GM18511 (cell line): Measurements from ENCODE around the gene CASKIN2.

Experiments
- ATAC-seq: cut with Tn5 transposase; IDR thresholded peaks from one replicate; pipeline ENCODE4 v1.9.1; 2021; ENCODE audit warnings: mild to moderate bottlenecking, moderate library complexity; ENCODE audit not compliant: unreplicated experiment

Gene CASKIN2

GRCh38 chr17:75515496-75516254 lies at the start of gene CASKIN2:
CASKIN2 (minus strand) TSS chr17:75515537; CDS start chr17:75513804, 1,733 bp downstream.
- peak; percentile 48 for ATAC-seq

GRCh38 chr17:75565066-75565465 lies 49.7 kb upstream of the CASKIN2 start:
- ATAC-seq = no peak

- ATAC-seq = no peak
These were observed 48.9 kb upstream of the CASKIN2 start for GRCh38 chr17:75564195-75564594.

- no peak for ATAC-seq
These were observed 47.9 kb upstream of the CASKIN2 start for GRCh38 chr17:75563063-75563758.

- ATAC-seq = no peak
These were observed 46.7 kb upstream of the CASKIN2 start for GRCh38 chr17:75561927-75562603.

- no peak for ATAC-seq
These were observed 44.7 kb upstream of the CASKIN2 start for GRCh38 chr17:75559958-75560533.

- ATAC-seq = no peak
These were observed 43.6 kb upstream of the CASKIN2 start for GRCh38 chr17:75558666-75559530.

GRCh38 chr17:75557852-75558665 lies 42.7 kb upstream of the CASKIN2 start:
- no peak for ATAC-seq

GRCh38 chr17:75557075-75557851 lies 41.9 kb upstream of the CASKIN2 start:
- ATAC-seq = no peak

GRCh38 chr17:75555679-75556153 lies 40.4 kb upstream of the CASKIN2 start:
- ATAC-seq = no peak

GRCh38 chr17:75553295-75554110 lies 38.2 kb upstream of the CASKIN2 start:
- no peak for ATAC-seq

GRCh38 chr17:75552425-75553294 lies 37.3 kb upstream of the CASKIN2 start:
- ATAC-seq = no peak

- ATAC-seq = no peak
These were observed 35.9 kb upstream of the CASKIN2 start for GRCh38 chr17:75551266-75551665.

GRCh38 chr17:75550139-75550465 lies 34.8 kb upstream of the CASKIN2 start:
- ATAC-seq = no peak

- ATAC-seq = no peak
These were observed 34.2 kb upstream of the CASKIN2 start for GRCh38 chr17:75549246-75550138.

GRCh38 chr17:75548813-75549212 lies 33.5 kb upstream of the CASKIN2 start:
- no peak for ATAC-seq
